Stimulated activated CD8-positive, alpha-beta memory T cell treated with anti-CD3 and anti-CD28 coated beads, Interleukin-7, amount 100 ng/mL, for 24 hours (primary cell): ENCODE data around the gene CNDP2.
A peak's percentile ranks its signal among the peaks of the same experiment; 100 is the strongest.
"Not testable (repeated sequence)": the region's sequence is repeated elsewhere in the genome, so short reads cannot be mapped to it uniquely, and the experiment has no call there.

Source experiments
- DNase-seq: peaks from one replicate; pipeline ENCODE4 v3.0.0-alpha.2; 2020; ENCODE audit warnings: low read depth

The CNDP2 gene

DNA sequence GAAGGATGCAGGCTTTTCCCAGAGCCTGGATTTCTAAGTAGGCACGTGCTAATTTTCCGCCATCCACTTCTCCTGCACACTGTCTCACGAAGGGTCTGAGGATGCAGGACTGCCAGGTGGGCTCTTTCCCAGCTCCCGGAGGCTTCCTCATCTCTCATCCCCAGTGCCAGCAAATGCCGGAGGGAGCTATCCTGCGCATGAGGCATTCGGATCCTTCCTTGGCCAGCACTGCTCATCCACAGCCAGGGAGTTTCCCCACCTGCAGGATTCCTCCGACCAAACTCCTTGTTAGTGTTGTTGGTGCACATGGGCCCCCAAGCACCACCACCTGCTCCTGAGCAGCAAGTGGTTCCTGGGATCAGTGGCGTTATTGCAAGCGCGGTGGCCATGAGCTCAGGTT, 43.1 kb downstream of the CNDP2 start:
- DNase-seq = no peak

DNA sequence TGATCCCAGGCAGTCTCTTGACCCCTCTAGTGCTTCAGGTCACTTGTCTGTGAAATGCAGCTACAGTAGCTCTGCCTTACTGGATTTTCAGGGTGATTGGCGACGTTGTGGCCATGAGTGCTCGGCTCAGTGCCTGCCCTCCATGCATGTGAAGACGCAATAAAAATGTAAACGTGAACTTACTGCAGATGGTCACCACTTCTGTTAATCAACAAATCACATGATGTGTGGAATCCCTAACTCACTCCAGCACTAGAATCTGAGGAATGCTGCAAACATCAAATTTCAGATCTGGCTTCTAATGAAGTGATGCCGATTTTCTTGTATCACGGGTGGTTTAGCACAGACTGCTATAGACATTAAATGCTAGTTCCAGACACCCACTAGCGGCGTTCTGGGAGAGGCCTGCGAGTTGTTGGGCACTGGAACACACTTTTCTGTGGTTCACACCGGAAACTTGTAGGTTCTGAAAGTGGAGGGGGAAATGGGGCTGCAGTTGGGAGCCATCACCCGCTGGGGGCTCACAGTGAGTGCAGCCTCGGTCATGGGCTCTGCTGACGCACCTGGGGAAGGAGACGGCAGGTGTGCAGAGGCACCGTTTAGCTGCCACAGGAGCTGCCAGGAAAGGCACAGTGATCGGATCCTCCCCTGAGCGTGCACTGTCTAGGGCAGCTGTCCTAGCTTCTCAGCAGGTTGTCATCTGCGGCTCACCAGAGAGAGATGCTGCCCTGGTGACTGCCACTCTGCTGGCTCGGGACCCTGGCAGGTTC, 44.7 kb downstream of the CNDP2 start:
- DNase-seq = no peak

DNA sequence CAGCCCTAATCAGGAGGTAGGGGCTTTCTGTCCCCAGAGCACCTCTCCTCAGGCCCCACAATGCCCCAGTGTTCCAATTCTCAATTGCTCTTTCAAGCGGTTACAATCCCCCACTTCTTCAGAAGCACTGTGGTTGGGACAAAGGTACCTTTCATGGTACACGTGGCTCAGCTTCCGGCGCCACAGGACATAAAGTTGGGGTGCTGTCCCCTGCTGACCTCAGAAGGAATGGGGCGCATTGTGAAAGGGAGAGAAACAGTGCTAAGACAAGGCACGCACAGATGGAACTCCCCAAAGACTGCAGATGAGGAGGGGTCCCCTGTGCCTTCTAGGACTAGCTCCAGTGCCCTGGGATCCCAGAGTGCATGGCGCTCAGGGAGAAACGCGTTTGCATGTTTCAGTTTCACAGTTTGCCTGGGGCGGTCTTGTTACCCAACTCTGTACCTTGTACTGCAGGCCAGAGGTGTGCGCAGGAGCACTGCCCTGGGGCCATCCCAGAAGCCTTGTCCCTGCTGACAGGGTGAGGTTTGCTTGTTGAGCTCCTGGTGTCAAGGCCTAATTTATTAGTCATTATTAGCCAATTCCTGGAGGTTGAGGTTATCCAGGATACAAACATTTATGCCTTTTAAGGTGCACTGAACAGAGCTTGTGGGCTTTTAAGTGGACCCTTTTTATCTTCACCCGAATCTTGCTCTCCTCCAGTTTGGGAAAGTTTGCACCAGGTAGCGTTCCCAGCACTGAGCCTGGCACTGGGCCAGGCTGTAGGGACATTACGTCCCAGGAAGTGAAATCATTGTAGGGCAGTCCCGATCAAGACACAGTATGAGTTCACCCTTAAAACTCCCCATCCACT, 45.8 kb downstream of the CNDP2 start:
- DNase-seq = no peak

DNA sequence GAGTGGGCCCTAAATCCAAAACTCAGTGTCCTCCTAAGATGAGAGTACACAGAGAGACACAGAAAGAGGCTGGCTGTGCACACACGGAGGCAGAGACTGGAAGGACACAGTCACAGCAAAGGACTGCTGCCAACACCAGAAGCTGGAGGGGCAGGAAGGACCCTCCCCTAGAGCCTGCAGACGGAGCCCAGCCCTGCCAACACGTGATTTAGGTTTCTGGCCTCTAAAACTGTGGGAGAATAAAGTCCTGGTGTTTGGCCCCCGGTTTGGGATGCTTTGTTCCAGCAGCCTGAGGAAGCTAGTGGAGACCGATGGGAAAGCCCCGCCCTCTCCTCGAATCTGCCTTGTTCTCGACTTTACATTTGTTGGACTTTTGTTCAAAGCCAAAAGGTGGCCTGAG, 48.7 kb downstream of the CNDP2 start:
- no peak for DNase-seq

DNA sequence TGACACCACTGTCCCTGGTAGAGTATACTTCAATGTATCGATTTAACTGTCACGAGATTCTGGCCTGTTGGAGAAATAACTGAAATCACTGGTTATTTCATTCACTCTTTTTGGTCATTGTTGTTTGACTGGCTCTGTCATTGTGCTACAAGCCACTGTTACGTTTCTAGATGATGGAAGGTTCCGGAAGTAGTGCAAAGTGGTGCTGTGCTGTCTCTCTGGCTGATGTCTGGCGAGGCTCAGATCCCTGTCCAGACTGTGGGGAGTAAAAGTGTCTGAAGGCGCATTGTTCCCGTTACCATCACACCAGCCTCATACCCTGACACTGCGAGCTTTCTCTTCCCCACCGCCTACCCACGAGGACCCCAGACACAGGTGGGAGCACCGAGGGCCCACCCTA, 49.8 kb downstream of the CNDP2 start:
- no peak for DNase-seq

DNA sequence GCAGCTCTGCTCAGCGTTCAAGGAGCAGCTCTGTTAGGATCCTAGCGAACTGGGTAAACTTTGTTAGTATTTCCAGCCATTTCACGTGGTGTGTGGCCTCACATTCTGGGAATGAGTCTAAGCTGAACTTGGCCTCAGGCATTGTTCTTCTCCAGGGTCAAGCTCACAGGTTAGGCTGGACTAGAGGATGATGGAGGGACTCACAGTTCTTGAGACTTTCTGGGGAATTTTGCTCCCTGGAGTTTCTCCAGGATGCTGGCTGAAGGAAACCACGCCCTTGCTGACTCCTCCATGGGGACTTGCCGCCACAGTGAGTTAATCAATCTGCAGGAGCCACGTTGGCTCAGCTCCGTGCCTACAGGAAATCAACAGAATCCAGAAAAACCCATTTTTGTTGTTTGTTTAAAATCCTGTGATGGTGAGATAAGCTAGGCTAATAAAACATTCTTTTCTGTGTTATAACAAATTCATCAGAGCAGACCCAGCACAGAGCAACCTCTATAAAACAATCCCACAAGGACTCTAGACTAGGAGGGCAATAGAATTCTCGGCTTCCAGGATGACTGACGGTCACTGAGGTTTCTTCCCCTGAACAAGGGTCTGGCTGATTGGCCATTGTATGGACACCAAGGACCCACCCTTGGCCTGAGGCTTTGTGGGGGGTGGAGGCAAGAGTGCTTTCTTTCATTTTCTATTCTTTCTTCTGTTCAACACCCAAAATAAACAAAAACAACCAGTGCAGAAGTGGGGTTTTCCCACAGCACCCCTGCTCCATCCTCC, 50.8 kb downstream of the CNDP2 start:
- no peak for DNase-seq

DNA sequence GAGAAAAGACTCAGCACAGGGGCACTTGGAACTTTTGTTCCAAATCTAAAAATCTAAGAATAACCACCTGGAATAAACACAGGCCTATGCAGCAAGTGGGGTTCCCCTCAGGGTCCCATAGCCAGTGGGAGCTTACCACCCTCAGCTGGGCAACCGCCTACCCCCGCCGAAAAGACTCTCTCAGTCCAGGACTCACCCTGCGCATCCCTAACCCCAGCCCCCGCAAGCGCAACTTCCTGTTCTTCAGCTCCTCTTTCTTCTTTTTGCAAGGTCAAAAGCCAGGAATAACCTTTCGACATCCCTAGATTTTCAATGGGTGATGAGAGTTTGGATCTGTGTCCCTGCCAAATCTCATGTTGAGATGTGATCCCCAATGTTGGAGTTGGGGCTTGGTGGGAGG, 51.7 kb downstream of the CNDP2 start:
- DNase-seq = no peak

DNA sequence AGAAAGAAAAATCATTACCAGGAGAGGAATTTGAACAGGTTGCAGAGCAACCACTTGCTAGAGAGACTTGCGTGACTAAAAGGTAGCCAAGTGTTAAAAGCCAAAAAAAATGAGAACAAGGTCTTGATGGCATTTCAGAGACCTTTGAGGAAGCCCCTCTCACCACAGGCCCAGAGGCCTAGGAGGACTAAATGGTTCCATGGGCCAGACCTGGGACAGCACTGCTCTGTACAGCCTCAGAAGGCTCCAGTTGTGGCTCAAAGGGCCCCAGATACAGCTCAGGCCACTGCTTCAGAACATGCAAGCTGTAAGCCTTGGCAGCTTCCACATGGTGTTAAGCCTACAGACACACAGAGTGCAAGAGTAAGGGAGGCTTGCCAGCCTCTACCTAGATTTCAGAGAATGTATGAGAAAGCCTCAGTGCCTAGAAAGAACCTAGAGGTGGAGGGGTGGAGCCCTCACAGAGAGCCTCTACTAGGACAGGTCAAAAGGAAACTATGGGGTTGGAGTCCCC, 53.5 kb downstream of the CNDP2 start:
- DNase-seq = no peak

DNA sequence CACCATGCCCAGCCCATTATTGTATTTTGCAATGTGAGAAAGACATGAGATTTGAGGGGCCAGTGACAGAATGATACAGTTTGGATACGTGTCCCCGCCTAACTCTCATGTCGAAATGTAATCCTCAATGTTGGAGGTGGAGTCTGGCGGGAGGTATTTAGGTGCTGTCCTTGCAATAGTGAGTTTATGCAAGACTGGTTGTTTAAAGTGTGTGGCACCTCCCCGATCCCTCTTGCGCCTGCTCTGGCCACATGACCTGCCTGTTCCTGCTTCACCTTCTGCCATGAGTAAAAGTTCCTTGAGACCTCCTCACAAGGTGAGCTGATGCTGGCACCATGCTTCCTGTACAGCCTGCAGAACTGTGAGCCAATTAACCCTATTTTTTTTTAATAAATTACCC, 54.7 kb downstream of the CNDP2 start:
- no peak for DNase-seq

DNA sequence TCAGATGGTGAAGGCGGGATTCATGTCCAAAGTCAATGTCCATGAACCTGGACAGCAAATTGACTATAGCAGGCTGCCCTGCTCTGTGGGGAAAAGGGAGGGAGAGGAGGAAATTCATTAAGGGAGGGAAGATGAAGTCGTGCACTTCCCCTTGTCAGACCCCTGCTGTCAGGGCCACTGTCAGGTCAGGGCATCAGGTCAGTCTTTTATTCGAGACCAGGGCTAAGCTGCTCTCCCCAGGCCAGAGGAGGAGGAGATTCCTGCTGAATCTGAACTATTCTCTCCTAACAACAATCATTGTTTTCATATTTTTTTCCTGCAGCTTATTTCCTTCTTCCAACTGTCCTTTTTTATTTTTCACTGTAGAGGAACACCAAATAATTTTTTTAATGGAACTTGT, 55.3 kb downstream of the CNDP2 start:
- DNase-seq = no peak

DNA sequence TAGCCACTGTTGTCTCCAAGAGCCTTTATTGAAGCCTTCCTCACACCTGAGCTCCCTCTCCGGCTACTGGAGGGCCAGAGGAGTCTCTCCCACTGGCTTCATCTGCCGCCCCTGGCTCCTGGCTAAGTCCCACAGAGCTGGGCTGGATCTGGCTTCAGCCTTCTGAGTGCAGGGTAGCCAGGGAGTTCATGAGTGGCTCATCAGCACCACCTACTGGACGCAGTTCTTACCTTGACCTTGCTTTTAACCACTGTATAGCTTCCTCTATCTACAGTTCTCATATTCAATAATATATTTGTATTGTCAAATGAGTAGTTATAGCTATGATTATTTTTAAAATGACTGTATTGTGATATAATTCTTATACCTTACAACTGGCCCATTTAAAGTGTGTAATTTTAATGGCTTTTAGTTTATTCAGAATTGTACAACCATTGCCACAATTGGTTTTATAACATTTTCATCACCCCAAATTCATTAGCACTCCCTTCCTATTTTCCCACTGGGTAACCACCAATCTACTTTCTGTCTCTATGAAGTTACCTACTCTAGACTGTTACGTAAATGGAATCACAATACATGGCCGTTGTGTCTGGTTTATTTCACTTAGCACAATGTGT, 55.9 kb downstream of the CNDP2 start:
- DNase-seq = peak; percentile 53

DNA sequence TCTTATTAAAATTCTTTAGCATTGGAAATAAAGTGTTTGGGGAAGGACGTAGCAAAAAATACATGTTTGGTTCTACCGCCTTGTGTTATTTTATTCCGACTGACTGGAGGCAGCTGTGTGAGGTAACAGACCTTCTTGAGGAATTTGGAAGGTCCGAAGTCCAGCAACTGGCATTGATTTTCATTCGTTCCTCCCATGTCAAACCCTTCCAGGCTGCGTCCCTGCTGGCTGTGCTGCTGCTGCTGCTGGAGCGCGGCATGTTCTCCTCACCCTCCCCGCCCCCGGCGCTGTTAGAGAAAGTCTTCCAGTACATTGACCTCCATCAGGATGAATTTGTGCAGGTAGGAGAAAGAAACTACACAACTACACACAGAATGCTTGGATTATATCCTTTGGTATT, 60.0 kb downstream of the CNDP2 start:
- no peak for DNase-seq

DNA sequence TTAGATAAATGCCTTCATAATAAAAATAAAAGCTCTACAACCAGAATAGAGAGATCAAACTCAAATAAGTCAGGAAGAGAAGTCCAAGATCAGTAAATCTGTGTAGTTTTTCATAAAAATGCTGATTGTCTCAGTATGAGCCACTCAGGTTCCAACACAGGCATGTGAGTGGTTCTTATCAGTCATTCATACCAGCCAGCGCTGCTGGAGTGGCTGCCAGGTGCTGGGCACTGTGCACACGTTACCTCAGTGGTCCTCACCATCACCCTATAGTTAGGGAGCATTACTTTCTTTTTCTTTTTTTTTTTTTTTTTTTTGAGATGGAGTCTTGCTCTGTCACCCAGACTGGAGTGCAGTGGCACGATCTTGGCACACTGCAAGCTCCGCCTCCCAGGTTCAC, 61.9 kb downstream of the CNDP2 start:
- DNase-seq = no peak

DNA sequence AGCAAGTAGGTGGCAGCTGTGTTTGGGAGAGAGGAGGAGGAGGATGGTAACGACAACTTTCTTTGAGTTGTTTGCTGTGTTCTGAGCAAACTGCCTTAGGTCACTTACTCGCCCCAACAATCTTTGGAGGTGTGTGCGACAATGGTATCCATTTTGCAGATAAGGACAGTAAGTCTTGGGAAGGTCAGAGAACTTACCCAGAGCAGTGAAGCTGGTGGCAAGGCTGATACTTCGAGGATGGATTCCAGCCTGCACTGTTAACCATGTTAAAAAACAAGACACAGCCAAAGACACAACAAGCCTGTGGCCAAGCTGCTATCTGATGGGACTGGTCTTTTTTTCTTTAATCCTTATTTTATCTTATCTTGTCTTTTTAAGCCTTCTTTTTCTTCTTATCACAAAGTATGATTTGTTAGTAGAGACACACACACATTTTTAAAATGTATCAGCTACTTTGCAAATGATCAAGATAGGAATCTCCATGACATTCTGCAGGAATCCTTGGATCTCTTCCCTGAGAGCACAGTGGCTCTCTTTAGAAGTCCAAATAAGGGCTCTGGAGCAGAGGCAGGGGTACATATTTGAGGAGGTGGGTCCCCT, 66.1 kb downstream of the CNDP2 start:
- no peak for DNase-seq

DNA sequence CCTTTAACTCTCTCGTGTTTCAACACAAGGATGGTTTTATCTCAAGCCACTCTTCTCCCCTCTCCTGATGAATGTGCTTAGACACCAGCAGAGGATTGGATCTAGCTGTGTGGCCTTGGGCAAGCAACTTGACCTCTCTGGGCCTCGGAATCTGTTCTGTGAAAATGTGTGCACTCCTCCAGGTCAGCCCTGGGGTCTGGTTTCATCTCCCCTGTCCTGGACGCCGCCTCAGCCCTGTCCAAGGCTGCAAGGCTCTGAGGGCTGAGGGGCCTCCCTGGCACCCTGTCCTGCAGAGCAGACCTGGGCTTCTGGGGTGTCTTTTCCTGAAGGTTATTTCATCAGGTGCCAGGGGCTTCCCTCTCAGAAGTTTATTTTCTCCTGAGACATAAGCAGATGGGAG, 66.6 kb downstream of the CNDP2 start:
- no peak for DNase-seq

DNA sequence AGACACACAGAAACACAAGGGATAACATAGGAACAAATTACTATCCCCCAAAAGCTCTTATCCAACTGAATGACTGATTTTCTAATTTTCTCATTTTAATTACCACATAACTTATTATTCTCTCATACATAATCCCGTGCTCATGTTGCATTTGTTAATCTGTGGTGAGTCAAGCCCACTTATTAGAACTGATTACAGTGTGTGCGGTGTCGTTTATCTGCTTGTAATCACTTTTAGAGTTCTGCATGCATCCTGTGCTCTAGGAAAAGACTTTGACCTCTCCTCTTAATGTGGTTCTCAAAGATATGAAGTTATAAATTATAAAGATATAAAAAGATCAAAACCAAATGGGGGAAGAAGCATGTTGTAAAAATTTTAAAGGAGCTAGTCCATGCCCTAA, 67.8 kb downstream of the CNDP2 start:
- no peak for DNase-seq

DNA sequence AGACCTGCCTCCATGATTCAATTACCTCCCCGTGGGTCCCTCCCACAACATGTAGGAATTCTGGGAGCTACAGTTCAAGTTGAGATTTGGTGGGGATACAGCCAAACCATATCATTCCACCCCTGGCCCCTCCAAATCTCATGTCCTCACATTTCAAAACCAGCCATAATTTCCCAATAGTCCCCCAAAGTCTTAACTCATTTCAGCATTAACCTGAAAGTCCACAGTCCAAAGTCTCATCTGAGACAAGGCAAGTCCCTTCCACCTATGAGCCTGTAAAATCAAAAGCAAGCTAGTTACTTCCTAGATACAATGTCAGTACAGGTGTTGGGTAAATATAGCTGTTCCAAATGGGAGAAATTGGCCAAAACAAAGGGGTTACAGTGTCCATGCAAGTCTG, 69.0 kb downstream of the CNDP2 start:
- DNase-seq = not testable (repeated sequence)

DNA sequence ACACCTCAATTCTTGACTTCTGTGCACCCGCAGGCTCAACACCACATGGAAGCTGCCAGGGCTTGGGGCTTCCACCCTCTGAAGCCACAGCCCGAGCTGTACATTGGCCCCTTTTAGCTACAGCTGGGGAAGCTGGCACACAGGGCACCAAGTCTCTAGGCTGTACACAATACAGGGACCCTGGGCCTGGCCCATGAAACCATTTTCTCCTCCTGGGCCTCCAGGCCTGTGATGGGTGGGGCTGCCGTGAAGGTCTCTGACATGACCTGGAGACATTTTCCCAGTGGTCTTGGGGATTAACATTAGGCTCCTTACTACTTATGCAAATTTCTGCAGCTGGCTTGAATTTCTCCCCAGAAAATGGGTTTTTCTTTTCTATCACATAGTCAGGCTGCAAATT, 69.8 kb downstream of the CNDP2 start:
- DNase-seq = not testable (repeated sequence)

DNA sequence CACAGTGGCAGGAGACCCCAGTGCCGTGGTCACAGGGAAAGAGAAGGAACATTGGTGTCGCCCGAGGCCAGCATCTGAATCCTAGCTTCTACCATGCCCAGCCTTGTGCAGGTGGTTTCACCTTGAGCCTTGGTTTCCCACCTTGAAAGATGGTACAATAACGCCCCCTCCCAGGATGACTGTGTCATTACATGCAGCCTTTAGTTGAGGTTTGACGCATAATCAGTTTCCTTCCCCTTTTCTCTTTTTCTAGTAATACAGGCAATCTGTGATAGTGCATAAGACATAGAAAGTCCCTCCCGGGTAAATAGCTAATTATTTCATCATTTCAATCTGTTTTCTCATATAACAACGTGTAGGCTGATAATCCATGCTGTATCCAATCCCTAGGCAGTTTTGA, 71.7 kb downstream of the CNDP2 start:
- DNase-seq = no peak

DNA sequence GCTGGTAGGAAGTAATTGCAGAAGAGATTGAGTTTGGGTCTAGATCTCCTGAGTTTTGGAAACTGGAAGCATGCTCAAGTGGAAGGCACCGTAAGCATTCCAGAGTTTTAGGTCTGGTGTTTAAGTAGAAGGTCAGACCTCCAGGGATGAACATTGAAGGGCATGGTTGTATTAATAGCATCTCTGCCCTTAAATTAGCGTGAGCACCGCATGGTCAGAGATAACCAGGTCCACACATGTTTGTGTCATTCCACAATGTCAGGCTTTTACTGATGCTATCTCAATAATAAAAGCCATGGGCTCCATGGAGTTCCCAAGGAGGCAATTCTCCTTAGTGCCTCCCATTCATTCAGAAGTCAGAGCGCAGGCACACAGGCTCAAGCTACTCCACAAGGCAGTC, 73.2 kb downstream of the CNDP2 start:
- DNase-seq = no peak

DNA sequence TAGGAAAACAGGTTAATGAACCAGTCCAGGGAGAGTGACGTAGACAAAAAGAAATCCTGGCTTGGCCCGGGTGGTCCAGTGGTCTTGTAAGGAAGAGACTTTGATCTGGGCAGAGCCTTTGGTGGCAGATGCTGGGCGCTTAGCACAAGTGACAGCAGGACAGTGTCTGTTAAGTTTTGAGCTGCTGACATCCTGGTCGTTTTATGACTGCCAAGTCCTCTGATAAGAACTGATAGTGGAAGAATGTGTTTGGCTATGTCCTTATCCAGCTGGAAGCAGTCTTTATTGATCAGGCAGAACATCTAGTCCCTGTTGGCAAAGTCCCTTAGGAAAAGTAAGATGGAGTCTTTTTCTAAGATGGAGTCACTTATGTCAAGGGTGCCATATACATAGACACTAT, 74.1 kb downstream of the CNDP2 start:
- no peak for DNase-seq
